NCI-H460 (cell line): ENCODE measurements around the gene SLC23A2. TPM values are rescaled to one million over a fixed set of nuclear protein-coding genes. Genes with fewer than 3 reads are reported as not detected.

Experiments used
- DNase-seq: peaks from one replicate; pipeline ENCODE4 v3.0.0-alpha.2; 2016; ENCODE audit warnings: low read depth; ENCODE audit errors: extremely low read depth
- total RNA-seq: library from RNA; depleted of rRNA; stranded (reverse); fragments of >200 nt; shearing (Covaris generic); gene quantifications from 2 replicates; pipeline ENCODE4 v1.2.3, GENCODE V29; 2014

The SLC23A2 gene
- total RNA-seq, 1 experiment from 2014 or later, result 20.5 TPM

DNA sequence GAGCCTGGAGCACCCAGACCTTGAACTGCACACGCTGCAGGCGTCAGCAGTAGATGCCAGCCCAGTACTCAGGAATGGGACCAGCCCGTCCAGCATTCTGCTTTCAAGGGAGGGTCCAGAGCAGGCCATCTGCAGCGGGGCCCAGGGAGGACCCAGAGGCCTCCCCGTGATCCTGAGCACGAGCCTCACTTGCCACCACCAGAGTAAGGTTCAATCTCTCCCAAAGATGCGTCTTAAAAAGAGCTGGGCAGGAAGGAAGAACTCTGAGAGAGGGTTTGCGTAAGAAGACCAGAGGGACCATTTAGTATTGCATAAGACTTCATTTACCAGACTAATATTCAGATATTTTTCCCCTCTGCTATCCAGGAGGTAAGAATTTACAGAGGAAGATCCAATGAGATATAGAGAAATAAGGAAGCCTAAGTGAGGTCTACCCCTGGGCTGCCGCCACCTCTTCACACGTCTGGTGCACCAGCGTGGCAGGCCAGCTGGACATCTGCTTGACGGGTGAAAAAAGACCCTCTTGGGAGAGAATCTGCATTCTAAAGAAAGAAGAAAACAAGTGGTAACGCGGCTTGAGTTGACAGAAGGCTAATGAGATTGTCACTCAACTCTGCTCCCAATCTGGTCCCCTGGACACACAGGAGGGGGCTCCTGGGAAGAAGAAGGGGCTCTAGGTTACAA is 172.3 kb downstream of the SLC23A2 start:
- DNase-seq, result no peak

DNA sequence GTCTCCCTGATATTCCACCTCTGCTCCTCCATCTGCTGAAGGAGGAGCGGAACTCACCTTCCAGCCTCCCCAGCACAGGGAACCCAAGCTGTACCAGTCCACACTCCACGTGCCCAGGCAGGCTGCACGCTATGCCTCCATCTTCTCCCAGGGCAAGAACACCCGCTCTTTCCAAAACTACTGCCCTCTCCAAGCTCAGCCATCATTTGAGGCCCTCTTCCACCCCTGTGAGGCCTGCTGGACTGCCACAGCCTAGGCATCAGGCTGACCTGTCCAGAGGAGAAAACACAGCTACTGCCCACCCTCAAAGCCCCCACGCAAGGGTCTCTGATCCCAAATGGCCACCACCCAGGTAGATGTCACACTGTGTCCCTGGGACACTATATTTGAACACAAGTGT is 179.7 kb downstream of the SLC23A2 start:
- no peak for DNase-seq

DNA sequence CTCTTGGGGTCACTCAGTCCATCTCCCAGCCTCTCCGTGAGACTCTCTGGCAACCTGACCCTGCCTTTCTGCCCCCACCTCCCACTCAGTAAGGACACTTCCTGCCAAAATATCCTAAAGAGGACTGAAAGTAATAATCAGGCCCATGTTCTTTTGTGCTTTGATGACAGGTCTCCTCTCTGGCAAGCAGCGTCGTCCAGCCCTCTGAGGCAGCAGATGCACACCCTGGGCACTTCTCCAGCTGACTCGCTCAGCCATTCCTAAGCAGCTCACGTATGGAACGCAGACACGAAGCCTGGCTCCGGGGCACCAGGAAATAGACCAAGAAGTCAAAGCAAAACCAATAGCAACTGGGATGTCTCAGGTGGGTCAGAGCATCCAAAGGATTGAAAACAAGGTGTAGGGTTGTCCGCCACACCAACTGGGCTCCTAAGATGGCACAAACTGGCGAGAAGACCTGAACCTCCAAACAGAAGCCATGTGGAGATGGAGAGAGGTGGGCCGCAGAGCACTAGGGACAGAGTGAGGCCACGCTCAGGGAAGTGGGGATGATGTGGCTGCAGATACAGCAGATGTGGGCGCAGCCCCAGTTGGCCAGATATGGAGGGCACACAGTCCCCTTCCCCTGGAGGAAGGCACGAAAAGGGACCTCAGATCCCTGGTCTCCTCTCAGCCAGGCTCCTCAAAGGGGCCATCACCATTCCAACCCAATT is 180.3 kb downstream of the SLC23A2 start:
- DNase-seq, result no peak

DNA sequence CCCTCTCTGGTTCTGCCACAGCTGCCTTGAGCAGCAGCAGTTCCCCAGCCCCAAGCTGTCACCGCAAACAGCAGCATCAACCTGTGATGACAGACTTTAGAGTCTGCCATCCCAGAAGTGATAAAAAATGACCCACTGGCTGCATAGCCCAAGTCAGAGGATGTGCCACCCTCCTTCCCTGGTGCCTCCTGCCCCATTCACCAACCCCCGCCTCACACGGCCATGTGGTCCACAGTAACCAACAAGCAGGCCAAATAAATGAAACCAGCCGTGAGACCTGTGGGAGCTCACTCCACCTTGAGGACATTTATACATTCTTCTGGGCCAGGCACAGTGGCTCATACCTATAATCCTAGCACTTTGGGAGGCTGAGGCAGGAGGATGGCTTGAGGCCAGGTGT is 181.4 kb downstream of the SLC23A2 start:
- no peak for DNase-seq

DNA sequence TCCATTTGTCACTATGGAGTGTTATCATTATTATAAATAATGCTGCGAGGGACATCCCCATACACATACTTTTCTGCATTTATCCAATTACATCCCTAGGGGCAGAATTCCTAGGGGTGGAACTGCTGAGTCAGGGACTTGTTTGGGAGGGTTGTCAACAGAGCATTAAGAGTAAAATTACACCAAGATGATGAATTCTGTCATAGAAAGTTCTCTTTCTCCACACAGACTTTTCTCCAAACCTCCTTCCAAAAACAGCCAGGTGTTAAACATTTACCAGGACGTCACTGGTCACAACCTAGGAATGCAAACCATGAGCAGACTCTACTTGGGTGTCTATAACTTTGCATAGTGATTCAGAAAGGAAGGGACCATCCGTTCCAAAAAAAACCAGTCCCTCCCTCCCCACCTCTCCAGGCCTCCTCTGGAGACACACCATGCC is 184.1 kb downstream of the SLC23A2 start:
- DNase-seq, result no peak

DNA sequence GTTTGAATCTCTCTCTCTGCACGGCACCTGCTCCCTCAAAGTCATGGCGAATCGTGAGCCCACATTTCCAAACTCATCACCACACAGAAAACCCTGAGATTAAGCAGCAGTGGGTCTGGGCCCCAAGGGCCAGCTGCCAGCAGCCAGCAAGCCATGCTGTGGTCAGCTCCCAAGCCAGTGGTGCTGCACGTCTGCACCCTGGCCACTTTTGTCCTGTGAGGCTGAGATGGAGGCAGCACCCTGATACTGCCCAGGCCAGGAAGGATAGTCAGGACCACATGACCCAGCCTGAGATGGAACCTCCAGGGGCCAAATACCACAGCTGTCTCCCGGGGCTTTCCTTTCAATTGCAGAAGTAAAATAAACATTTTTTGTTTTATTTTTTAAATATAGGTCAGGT is 185.7 kb downstream of the SLC23A2 start:
- no peak for DNase-seq

DNA sequence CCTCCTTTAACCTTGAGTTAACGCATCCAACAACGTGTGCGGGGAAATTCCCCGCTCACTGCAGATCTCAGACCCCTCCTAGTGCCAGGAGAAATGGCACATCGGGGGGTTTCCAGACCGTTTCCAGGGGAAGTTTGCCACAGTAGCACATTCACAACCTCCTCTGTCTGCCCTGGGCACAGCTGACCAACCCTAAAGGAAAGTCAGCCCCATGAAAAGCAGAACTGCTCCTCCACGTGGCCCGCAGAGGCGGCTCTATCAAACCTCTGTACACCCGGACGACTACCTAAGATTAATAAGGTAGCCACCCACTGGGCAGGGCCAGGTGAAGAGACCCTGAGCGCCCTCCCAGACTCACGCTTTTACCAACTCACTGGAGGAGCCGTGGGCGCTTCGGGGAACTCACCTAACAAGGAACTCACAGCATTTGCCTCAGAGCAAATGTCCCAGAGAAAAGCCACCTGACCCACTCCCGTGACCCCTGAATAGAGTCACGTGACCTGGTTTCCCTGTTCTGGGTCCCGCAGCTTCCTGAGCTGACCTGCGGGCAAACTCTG is 186.5 kb downstream of the SLC23A2 start:
- DNase-seq, result no peak

DNA sequence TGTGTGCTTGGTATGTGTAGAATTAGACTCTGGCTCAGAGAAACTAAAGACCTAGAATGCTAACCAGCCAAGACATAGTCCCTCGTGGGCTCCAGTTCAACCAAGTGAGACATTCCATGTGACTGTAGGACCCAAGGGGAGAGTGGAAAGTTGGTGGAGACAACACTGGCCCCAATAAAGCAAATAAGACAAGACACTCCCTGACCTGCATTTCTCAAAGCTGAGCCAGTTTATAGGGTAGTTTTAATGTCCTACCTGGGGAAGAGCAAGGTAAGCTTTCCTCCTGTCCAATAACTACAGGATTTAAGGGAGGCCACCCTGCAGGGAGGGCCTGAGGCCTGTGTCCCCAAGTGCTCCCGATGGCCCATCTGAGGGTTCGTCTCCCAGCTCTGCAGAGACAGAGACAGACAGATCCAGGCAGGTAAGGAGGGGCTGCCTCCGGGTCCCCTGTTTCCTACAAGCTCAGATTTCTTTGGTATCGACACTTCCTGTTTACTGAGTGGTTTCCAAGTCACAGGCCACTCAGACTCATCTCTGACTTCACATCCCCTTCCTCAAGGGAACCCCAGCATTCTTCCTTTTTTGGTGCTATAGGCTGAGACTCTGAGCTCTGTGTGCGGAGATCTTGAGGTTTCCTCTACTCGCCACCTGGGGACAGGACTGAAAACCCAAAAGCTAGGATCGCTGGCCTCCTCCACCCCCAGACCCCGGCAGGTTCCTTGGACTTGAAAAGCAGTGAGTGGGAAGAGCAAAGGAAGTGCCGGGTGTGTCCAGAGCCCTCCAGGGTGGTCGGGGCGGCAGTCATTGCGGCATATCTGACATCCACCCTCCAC is 187.2 kb downstream of the SLC23A2 start:
- no peak for DNase-seq

DNA sequence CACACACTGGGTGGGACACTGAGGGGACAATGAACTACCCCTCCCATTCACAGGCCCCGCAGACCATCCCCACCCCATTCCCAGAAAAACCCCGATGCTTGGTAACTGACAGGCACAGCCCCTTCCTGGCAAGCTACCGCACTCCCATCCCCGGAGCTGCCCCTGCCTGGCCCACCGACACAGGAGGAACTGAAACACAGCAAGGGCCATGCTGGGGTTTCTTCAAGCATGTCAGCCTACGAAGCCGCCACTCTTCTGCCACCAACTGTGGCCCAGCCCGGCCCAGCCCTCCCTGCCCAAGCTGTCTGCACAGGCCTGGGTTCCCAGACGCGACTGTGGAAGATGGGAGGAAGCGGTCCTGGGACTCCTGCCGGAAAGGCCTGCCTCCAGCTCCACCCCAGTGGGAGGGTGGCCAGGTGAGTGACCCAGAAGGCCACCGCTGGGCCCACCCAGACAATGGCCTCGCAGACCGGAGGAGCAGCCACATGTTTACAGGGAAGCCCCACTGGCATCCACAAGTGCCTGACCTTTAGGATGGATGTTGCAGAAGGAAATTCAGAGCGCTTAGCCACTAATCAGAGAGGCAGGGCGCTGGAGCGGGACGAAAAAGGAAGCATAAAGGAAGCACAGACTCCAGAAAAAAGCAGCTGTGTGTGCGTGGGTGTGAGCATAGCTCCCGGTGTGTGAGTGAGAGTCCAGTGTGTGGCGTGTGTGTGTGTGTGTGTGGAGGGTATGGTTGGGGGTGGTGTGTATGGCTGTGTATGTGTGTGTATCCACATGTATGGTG is 188.0 kb downstream of the SLC23A2 start:
- no peak for DNase-seq

DNA sequence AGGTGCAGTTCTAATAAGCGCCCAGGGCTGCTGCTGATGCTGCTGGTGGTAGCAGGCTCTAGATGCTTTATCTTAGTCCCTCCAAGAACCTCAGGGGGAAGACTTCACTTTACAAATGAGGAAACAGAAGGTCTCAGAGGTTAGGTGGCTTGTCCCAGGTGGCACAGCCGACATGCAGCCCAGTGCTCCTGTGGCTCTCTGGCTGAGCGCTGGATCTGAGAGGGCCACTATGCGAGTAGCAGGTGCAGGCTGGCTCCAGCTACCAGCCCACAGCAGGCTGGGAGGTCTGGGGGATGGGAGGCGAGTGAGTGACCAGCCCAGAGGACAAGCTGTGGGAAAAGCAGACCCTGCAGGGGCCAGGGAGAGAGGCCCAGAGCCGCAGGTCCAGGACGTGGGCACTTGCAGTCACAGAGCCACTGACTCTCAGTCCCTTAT is 188.7 kb downstream of the SLC23A2 start:
- DNase-seq, result no peak

DNA sequence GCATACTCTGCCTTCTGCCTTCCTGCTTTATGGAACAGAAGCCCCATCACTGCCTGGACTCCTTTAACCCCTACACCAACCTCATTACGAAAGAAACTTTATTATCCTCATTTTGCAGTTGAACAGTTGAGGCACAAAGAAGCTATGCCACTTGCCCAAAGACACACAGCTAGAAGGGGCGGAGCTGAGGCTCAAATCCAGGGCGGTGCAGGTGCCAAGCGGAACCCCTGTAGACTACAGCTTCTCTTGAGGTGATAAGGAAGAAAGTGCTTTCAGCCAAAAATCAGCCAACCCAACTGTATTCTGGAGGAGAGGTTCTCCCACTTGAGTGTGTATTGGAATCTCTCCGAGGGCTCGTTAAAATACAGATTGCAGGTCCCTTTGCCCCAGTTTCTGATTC is 189.1 kb downstream of the SLC23A2 start:
- DNase-seq, result no peak

DNA sequence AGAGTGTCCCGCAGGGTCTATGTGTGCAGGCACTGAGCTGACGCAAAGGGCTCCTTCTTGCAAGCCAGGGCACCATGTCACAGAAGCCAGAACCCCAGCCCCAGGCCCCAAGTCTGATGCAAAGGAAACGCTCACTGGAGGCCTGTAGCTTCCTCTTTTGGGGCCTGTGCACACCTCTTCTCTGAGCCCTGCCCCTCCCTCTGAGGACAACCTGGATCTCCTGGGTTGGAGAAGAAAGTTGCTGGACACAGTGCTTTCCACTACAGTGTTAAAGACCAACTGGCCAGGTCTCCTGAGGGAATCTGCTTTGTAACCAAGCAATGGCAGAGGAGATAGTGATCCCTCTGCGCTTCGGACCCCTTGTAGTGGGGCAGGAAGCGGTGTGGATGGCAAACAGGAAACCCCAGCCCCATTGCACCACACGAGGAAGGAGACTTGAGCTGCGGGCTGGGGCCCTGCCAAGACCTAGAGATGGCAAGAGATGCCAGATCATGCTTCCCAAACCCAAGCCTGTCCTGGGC is 189.6 kb downstream of the SLC23A2 start:
- no peak for DNase-seq

DNA sequence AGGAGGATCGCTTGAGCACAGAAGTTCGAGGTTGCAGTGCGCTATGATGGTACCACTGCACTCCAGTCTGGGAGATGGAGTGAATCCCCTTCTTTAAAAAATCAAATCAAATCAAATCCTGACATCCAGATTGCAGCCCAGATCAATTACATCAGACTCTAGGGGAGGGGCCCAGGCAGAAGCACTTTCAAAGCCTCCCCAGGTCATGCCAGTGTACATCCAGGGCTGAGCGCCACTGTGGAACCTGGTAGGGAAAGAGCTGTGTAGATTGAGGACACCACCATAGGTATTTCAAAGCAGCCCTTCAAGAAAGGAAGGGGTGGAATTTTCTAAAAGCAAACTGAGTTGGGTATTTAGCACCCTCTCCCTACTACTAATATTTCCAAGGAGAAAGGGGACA is 190.1 kb downstream of the SLC23A2 start:
- no peak for DNase-seq

DNA sequence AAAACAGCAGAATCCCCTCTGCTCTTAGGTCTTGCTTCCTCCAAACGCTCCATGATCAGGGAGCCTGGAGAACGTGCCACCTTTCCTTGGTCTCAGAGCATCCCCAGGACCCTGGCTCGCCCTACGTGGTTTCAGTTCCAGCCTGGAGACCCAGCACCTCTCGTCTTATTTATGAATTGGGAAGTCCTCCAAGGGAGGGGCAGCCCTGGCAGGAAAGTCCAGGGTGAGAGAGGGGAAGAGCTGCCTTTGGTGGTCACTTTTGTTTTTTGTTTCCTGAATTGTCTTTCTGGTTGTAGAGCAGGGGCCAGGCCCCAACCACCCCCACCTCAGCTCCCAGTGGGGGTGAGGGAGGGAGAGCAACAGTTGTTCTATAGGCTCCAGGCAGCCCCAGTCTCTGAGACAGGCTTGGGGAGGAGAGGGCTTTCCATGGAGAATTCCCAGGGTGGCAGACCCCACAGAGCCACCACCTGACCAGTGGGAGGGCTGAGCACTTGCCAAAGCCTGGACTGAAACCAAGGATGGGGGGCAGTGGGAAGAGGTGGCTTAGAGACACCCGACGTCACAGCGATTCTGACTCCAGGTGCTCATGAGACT is 190.8 kb downstream of the SLC23A2 start:
- no peak for DNase-seq

DNA sequence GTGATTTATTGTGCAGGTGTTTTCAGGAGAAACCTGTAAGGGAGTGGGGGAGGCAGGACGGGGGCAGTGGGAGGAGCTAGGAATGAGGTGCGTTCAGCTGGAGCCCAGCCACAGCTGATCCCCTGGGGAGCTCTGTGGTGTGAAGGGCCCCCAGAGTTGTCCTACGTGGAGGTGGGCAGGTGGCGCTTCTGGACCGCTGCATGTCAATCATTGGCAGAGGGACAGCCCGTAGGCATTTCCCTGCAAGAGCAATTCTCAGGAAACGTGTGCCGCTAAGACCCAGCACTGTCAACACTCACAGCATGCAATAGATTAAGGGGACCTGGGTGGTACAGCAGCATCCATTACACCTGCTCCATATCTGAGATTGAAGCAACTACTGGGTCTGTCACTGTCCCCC is 191.6 kb downstream of the SLC23A2 start:
- no peak for DNase-seq

DNA sequence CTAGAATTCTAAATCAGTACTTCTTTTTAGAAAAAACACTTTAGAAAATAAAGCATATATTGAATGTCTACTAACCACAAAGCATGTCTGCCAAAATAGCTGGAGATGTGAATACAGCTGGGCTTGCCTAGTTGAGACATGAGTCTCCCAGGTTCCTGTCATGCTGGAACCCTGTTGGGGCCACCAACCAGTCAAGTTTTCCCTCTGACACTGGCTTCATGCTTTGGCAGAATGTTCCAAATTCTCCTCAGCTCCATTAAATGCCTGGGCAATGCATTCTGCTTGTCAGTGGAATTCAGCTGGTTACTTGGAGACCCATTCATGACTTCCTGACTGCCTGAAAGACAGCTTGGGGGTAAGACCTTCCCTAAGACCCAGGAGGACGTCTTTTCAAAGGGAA is 192.4 kb downstream of the SLC23A2 start:
- no peak for DNase-seq

DNA sequence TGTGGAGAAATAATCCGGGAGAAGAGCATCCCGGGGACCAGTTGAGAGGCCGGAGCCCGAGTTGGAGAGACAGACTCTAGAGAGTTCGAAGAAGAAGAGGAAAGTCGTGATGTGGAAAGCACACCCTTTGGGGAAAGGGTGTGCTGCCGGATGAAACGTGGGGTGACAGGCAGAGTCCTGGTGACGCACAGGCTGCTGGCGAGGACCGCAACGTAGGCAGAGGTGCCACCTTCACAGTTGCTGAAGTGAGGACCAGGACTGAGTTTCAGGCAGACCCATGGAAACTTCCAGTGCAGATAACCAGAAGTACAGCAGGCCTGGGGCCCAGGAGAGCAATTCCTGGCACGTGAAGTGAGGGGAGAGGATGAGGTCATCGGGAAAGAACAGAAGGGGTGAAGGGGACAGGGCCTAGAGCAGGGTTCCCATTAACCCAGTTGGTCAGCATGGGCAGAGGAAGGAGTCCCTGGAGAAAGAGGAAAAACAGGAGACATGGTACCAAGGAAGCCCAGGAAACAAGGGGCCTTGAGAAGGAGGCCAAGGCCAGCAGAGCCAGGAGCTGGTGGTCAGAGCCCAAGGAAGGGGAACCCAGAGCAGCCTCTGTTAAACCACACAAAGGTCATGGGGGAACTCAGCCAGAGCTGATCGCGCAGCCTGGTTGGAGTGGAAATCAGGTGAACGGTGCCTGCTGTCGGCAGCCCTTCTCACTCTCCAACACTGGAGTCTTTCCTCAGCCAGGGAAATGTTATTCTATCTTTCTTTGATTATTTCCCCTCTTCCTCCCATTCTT is 195.5 kb downstream of the SLC23A2 start:
- DNase-seq, result no peak

DNA sequence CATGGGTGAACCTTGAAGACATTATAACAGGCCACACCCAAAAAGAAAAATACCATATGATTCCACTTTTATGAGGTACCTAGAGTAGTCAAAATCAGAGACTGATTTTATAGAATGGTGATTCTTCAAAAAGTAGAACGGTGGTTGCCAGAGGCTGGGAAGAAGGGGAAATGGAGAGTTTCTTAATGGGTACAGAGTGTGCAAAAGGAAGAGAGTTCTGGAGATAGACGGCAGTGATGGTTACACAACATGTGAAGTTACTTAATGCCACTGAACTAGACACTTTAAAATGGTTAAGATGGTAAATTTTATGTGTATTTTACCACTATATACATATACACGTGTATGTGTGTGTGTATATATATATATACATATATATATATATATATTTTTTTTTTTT is 198.8 kb downstream of the SLC23A2 start:
- no peak for DNase-seq
